ENCODE data around the gene PTGER2. TPM values are rescaled to one million over a fixed set of nuclear protein-coding genes. Genes with fewer than 3 reads are reported as not detected.

PTGER2 gene
- 10.9 TPM for total RNA-seq
- long read RNA-seq, transcript PTGER2-201 (2 exons, 2,383 nt): major isoform, 40 of 46 reads
- long read RNA-seq, partial matches to known transcripts: 0 of 46 reads
- long read RNA-seq, other reads (novel, unspliced or antisense): 3 of 46 reads

- DNase-seq (ENCODE audit: low spot score): peak; percentile 97
Observed at GRCh38 chr14:52313903-52314594, at the start of gene PTGER2. Gene PTGER2, plus strand, starts transcription at chr14:52314312. Its CDS starts 237 bp downstream, at chr14:52314549.

- no peak for DNase-seq (ENCODE audit: low spot score)
Observed at GRCh38 chr14:52265253-52265652, 48.9 kb upstream of the PTGER2 start.

- no peak for DNase-seq (ENCODE audit: low spot score)
Observed at GRCh38 chr14:52266179-52266578, 47.9 kb upstream of the PTGER2 start.

DNA sequence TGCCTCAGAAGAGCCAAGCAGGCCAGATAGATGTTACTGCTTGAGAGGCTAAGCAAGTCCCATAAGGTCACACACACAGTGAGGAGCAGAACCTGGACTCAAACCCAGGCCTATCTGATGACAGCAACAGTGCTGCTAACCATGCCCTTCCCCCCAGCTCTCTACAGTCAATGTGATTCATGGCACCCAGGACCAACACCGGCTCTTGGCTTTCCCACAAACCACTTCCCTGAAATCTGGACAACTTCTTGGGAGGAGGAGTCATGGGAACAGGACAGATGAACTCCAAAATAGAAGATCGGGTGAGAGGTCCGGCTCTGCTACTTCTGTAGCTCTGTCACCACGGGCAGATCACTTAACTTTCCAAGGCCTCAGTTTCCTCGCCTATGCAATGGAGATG, 47.3 kb upstream of the PTGER2 start:
- no peak for DNase-seq (ENCODE audit: low spot score)

GRCh38 chr14:52267501-52268278, 46.4 kb upstream of the PTGER2 start, which contains the start of gene PTGDR:
Gene PTGDR, plus strand, starts transcription at chr14:52267698. Its CDS starts 117 bp downstream, at chr14:52267815.
- no peak for DNase-seq (ENCODE audit: low spot score)

DNA sequence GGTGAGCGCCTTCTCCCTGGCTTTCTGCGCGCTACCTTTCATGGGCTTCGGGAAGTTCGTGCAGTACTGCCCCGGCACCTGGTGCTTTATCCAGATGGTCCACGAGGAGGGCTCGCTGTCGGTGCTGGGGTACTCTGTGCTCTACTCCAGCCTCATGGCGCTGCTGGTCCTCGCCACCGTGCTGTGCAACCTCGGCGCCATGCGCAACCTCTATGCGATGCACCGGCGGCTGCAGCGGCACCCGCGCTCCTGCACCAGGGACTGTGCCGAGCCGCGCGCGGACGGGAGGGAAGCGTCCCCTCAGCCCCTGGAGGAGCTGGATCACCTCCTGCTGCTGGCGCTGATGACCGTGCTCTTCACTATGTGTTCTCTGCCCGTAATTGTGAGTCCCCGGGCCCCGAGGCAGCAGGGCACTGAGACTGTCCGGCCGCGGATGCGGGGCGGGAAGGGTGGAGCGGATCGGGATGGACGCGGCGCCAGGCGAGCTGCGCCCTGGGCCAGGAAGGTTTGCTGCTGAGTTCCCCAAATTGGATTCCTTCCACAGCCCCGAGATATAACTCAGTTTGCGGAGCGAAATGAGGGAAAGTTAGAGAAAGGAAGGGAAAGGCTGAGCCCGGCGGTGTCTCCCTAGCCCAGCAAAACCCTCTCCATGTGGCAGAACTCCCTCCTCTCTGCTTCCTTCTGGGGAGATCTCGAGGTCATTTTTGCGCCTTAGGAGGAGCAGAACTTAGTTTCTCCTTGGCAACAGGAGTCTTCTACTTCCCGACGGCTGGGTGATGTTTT, 45.6 kb upstream of the PTGER2 start:
- DNase-seq (ENCODE audit: low spot score): no peak

DNA sequence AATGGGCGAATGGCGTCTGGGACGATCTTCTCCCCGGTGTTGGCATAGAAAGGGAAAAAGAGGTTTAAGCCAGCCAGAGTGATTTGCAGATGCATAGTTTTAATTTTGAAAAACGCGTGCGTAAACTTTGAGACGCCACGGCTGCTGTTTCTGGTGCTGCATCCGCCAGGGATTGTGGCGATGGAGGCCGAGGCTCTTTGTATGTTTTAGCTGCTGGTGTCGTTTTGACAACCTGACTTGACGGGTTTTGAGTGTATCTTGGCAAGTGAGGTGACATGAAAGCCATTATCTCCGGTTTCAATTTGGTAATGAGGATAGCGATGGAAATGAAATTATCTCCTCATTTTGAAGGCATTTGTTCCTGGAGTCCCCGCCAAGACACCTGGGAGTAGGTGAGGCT, 45.0 kb upstream of the PTGER2 start:
- DNase-seq (ENCODE audit: low spot score): no peak

- DNase-seq (ENCODE audit: low spot score): no peak
Observed at GRCh38 chr14:52269982-52270381, 44.1 kb upstream of the PTGER2 start.

DNA sequence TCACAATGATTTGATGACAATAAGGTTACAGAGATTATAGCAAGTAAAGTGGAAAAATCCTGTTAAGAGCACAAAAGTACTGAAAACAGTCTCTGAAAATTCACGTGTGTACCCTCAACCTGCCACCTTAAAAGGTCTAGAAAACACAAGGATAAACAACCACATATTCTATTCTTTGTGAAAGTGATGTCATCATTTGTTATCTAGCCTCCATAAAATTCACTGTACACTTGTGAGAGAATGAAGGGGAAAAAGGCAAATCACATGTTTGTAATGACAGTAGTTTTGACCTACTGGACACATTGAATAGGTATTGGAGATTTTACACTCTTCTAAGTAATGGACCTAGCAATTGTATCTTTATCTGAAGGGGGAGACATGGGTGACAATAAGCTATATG, 42.6 kb upstream of the PTGER2 start:
- DNase-seq (ENCODE audit: low spot score): no peak

GRCh38 chr14:52272375-52272774, 41.7 kb upstream of the PTGER2 start:
- no peak for DNase-seq (ENCODE audit: low spot score)

DNA sequence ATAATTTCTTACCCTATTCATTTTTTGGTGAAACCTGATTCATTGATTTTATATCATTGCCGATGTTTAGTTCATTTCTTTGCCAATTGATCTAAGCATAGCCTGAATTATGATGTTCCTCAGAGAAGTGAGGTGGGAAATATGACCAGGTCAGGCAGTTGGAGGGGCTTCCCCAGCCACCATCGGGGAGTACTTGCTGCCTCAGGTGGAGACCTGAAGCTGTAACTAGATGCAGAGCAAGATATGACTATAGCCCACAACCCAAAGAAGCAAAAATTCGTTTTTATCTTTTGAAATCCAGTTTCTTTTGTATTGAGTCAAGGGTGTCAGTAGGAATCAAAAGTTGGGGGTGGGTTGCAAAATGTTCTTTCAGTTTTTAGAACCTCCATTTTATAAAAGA, 38.7 kb upstream of the PTGER2 start:
- DNase-seq (ENCODE audit: low spot score): no peak

GRCh38 chr14:52277552-52277951, 36.6 kb upstream of the PTGER2 start:
- no peak for DNase-seq (ENCODE audit: low spot score)

GRCh38 chr14:52279408-52279807, 34.7 kb upstream of the PTGER2 start:
- no peak for DNase-seq (ENCODE audit: low spot score)

DNA sequence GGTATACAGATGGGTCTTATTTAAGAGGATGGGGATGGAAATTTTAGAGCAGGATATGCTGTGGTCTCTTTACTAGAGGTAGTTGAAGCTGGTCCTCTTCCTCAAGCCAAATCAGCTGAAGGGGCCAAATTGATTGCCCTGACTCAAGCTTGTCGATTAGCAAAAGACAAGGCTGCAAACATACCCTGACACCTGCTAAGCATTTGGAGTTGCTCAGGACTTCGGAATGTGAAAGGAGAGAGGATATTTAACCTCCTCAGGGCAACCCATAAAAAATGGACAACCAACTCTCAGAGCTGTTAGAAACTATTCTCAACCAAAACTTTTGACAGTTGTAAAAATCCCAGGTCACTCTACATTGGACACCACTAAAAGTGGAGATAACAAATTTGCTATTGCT, 31.0 kb upstream of the PTGER2 start:
- DNase-seq (ENCODE audit: low spot score): no peak

DNA sequence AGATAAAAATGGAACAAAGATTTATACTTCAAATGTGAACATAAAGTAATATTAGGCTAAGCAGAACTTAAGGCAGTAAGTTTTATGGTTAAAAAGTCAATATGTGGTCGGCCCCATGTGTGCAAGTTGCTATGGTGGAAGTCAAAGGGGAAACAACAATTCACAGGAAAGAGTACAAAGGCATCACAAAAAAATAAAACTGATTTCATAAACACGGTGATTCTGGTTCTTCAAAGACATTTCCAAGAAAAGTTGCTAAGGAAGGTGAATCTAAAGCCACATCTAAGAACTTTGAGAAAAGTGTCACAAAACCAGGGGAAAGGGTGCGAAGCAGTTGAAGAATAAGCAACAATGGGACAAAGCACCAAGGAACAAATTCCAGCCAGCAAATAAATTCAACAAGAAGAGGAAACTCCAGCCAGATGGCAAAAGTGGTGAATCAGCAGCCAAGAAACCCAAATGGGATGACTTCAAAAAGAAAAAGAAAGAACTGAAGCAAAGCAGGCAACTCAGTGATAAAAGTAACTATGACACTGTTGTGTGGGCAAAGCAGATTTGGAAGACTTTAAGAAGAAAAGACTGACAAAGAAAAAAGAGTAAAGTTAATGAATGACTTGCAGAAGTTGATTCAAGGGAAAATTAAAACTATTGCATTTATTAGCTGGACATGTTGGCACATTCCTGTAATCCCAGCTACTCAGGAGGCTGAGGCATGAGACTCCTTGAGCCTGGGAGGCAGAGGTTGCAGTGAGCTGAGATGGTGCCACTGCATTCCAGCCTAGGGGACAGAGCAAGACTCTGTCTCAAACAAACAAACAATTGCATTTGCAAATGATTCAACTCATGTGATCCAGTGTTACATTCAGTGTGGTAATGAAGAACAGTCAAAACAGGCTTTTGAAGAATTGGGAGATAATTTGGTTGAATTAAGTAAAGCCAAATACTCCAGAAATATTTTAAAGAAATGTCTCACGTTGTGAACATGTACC, 27.2 kb upstream of the PTGER2 start:
- no peak for DNase-seq (ENCODE audit: low spot score)

DNA sequence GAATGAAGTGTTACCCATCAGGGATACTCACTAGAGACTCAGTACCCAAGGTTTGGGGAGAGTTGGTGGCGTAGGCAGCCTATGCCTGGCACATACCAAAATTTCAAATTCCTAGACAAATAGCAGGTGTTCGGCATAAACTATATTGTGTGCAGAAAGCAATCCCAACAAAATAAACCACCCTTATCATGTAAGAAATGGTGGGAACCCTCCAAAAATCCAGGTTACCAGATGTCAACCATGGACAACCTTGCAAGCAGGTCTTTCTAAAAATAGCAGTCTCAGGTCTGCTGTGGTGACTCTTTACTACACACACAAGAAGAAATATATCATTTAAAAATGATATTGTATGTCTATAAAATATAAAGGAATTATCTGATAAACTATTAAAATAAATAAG, 17.7 kb upstream of the PTGER2 start:
- no peak for DNase-seq (ENCODE audit: low spot score)

- DNase-seq (ENCODE audit: low spot score): no peak
Observed at GRCh38 chr14:52298795-52299194, 15.3 kb upstream of the PTGER2 start.

DNA sequence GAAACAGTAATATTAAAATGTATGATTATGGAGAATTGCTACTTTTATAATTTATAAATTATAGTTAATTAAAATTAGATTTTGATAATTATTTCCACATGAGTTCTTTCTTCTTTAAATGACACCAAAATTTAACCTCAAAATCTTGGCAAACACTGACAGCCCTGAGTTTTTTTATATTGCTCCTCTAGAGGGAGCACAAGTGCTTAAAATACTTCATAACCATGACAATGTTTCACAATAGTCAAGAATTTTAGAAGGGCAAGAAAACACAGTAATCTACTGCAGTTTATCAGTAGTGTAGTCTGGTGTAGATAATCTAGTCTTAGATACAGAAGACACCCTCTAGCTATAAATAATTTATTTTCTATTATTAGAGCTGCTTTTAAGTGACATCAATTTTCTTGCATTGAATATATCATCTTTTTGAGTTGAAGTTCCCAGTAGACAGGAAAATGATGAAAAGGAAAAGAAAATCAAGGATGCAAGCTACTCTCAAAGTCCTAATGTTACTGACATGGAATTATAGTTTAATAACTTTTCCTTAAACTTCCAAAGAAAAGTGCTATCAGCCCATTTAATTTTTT, 14.3 kb upstream of the PTGER2 start:
- no peak for DNase-seq (ENCODE audit: low spot score)

- no peak for DNase-seq (ENCODE audit: low spot score)
Observed at GRCh38 chr14:52303236-52303635, 10.9 kb upstream of the PTGER2 start.

Data from mesenteric fat pad (tissue), 1 donor.